Natural killer cell (primary cell): ENCODE measurements around the gene DUSP9. TPM values are rescaled to one million over a fixed set of nuclear protein-coding genes. Genes with fewer than 3 reads are reported as not detected.
A peak's percentile ranks its signal among the peaks of the same experiment; 100 is the strongest.

Source experiments
- ATAC-seq, 3 donors: fragments of 150-1000 bp in 2 of 3; fragments of 200-7000 bp in 1 of 3; cut with Tn5 transposase; 1 replicate in 1 of 3; 2 replicates in 2 of 3; pipeline ENCODE4 v1.10.0; 2021; ENCODE audit warnings: mild to moderate bottlenecking in 2 of 3, moderate library complexity in 2 of 3
- DNase-seq, 2 donors: peaks; one replicate each; pipeline versions ENCODE4 v3.0.0 to v3.0.0-alpha.2; 2013 to 2021; ENCODE audit warnings: mixed read lengths in 1 of 2
- H3K27ac ChIP-seq: one replicate; pipeline ENCODE4 v1.5.1; 2013; ENCODE audit warnings: mild to moderate bottlenecking, low read length
- H3K27me3 ChIP-seq: one replicate; pipeline ENCODE4 v1.6.1; 2013; ENCODE audit warnings: low read length; ENCODE audit not compliant: control insufficient read depth, insufficient read depth
- H3K36me3 ChIP-seq: one replicate; pipeline ENCODE4 v1.6.1; 2013; ENCODE audit warnings: low read length; ENCODE audit not compliant: control insufficient read depth, insufficient read depth
- H3K4me1 ChIP-seq: one replicate; pipeline ENCODE4 v1.6.1; 2013; ENCODE audit warnings: low read length; ENCODE audit not compliant: control insufficient read depth, insufficient read depth
- H3K4me3 ChIP-seq: one replicate; pipeline ENCODE4 v1.5.1; 2013; ENCODE audit warnings: low read length
- H3K9me3 ChIP-seq: one replicate; pipeline ENCODE4 v1.6.1; 2013; ENCODE audit warnings: low read length; ENCODE audit not compliant: control insufficient read depth, insufficient read depth
- H3K27ac Mint-ChIP-seq, 2 donors: one replicate each; pipeline ENCODE4 v1.8.0; 2022; ENCODE audit warnings: mild to moderate bottlenecking in 2 of 2, mixed read lengths in 2 of 2, moderate library complexity in 1 of 2
- H3K27me3 Mint-ChIP-seq, 2 donors: one replicate each; pipeline ENCODE4 v1.8.0; 2022; ENCODE audit warnings: low read depth in 2 of 2, mixed read lengths in 2 of 2
- H3K36me3 Mint-ChIP-seq: one replicate; pipeline ENCODE4 v1.8.0; 2022; ENCODE audit warnings: mixed read lengths
- H3K4me1 Mint-ChIP-seq, 2 donors: one replicate each; pipeline ENCODE4 v1.8.0; 2022; ENCODE audit warnings: mixed read lengths in 2 of 2
- H3K4me3 Mint-ChIP-seq: one replicate; pipeline ENCODE4 v1.8.0; 2022; ENCODE audit warnings: mild to moderate bottlenecking, moderate library complexity, mixed read lengths
- H3K9me3 Mint-ChIP-seq, 2 donors: one replicate each; pipeline ENCODE4 v1.8.0; 2022; ENCODE audit warnings: mixed read lengths in 2 of 2
- WGBS: methylation state at CpG from one replicate; pipeline ENCODE4 v1.1.7; 2013; ENCODE audit warnings: missing lambda C conversion rate; ENCODE audit not compliant: insufficient coverage; 5-methylcytosine and 5-hydroxymethylcytosine counted together
- intact Hi-C: fragments of 100-400 bp; cut with micrococcal nuclease; formaldehyde crosslinking; loops from one replicate; pipeline ENCODE4 v1.14.2; 2022
- total RNA-seq, 4 donors: library from RNA; stranded (reverse); fragments of 120-200 nt in 1 of 4; gene quantifications; one replicate each; pipeline versions ENCODE4 v1.2.3 to v1.2.4, GENCODE V29; 2013 to 2022
- TF ChIP-seq, protein P1 (sequence below): fragments of 200-600 bp; IDR thresholded peaks from one replicate; pipeline ENCODE4 v1.8.0; 2022; ENCODE audit warnings: antibody characterized with exemption

The DUSP9 gene
- total RNA-seq, 3 donors from 2014 or later (not counting 1 experiment from before 2014, with no cell fraction given) = not detected

DNA sequence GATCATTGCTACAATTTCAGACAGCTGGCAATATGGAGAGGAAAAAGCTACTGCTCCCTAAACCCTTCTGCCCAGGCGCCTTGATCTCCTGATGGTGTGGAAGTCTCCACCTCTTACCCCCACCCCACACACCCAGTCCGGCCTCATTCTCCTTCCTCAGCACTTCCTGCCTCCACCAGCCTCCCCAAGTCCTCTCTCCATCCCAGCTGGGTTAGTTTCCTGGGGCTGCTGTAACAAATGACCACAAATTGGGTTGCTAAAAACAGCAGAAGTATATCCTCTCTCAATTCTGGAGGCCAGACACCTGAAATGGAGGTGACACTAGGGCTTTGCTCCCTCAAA, 47.0 kb upstream of the DUSP9 start:
- Mint-ChIP-seq H3K27me3 (peaks cover 0 to 7% of the 10 kb centered on the region in 2 donors), H3K4me3 (peak overlapping the region; percentile 81), H3K9me3 (no peaks in the 10 kb centered on the region), H3K36me3 (no peaks in the 10 kb centered on the region), H3K4me1 (peaks cover 18 to 53% of the 10 kb centered on the region in 2 donors), H3K27ac (peak overlapping the region; percentile 41 to 62)
- intact Hi-C loops = no loop called here
- H3K4me1 ChIP-seq = peaks cover 33% of the 10 kb centered on the region
- TF ChIP-seq, protein P1, sequence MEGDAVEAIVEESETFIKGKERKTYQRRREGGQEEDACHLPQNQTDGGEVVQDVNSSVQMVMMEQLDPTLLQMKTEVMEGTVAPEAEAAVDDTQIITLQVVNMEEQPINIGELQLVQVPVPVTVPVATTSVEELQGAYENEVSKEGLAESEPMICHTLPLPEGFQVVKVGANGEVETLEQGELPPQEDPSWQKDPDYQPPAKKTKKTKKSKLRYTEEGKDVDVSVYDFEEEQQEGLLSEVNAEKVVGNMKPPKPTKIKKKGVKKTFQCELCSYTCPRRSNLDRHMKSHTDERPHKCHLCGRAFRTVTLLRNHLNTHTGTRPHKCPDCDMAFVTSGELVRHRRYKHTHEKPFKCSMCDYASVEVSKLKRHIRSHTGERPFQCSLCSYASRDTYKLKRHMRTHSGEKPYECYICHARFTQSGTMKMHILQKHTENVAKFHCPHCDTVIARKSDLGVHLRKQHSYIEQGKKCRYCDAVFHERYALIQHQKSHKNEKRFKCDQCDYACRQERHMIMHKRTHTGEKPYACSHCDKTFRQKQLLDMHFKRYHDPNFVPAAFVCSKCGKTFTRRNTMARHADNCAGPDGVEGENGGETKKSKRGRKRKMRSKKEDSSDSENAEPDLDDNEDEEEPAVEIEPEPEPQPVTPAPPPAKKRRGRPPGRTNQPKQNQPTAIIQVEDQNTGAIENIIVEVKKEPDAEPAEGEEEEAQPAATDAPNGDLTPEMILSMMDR = no peak
- H3K36me3 ChIP-seq = no peaks in the 10 kb centered on the region
- no peak overlapping the region for H3K27ac ChIP-seq
- H3K9me3 ChIP-seq = no peaks in the 10 kb centered on the region
- DNase-seq (peak in 1 of 2 donors; percentile 23), ATAC-seq (no peak)
- WGBS = 17% methylated on average over 2 of the region's 2 CpGs
- peak overlapping the region; percentile 74 for H3K4me3 ChIP-seq
- no peaks in the 10 kb centered on the region for H3K27me3 ChIP-seq

- TF ChIP-seq, protein P1 = no peak
- H3K27ac Mint-ChIP-seq = no peak overlapping the region
- Histone ChIP-seq H3K27me3 (no peaks in the 10 kb centered on the region), H3K27ac (no peak overlapping the region), H3K4me3 (no peak overlapping the region), H3K9me3 (no peaks in the 10 kb centered on the region), H3K4me1 (peaks cover 32% of the 10 kb centered on the region), H3K36me3 (no peaks in the 10 kb centered on the region)
- H3K27me3 Mint-ChIP-seq = peaks cover 0 to 12% of the 10 kb centered on the region in 2 donors
- peaks cover 18 to 48% of the 10 kb centered on the region in 2 donors for H3K4me1 Mint-ChIP-seq
- no peak for ATAC-seq
- H3K36me3 Mint-ChIP-seq = no peaks in the 10 kb centered on the region
- H3K9me3 Mint-ChIP-seq = no peaks in the 10 kb centered on the region
- 74% methylated on average over 7 of the region's 7 CpGs for WGBS
- intact Hi-C loops = no loop called here
- no peak for DNase-seq
- no peak overlapping the region for H3K4me3 Mint-ChIP-seq
Observed at GRCh38 chrX:153600921-153601320, 46.1 kb upstream of the DUSP9 start.

- Mint-ChIP-seq H3K27ac (no peak overlapping the region), H3K4me1 (peaks cover 13 to 43% of the 10 kb centered on the region in 2 donors), H3K27me3 (peaks cover 0 to 18% of the 10 kb centered on the region in 2 donors), H3K36me3 (no peaks in the 10 kb centered on the region), H3K9me3 (no peaks in the 10 kb centered on the region), H3K4me3 (peak overlapping the region; percentile 50)
- Histone ChIP-seq H3K9me3 (no peaks in the 10 kb centered on the region), H3K36me3 (no peaks in the 10 kb centered on the region), H3K4me3 (no peak overlapping the region), H3K27ac (no peak overlapping the region), H3K27me3 (no peaks in the 10 kb centered on the region), H3K4me1 (peaks cover 28% of the 10 kb centered on the region)
- over 99% methylated on average over 8 of the region's 12 CpGs for WGBS
- intact Hi-C loops = no loop called here
- TF ChIP-seq, protein P1 = no peak
- DNase-seq (no peak), ATAC-seq (no peak)
Observed at GRCh38 chrX:153601511-153602110, 45.4 kb upstream of the DUSP9 start.

- 98% methylated on average over 3 of the region's 3 CpGs for WGBS
- H3K4me1 ChIP-seq = peaks cover 24% of the 10 kb centered on the region
- Mint-ChIP-seq H3K4me1 (peaks cover 13 to 33% of the 10 kb centered on the region in 2 donors), H3K9me3 (no peaks in the 10 kb centered on the region), H3K36me3 (no peaks in the 10 kb centered on the region), H3K27ac (no peak overlapping the region), H3K4me3 (no peak overlapping the region), H3K27me3 (peaks cover 0 to 25% of the 10 kb centered on the region in 2 donors)
- H3K4me3 ChIP-seq = no peak overlapping the region
- no peak overlapping the region for H3K27ac ChIP-seq
- ATAC-seq = no peak
- intact Hi-C loops = no loop called here
- H3K27me3 ChIP-seq = no peaks in the 10 kb centered on the region
- H3K9me3 ChIP-seq = no peaks in the 10 kb centered on the region
- TF ChIP-seq, protein P1 = no peak
- no peaks in the 10 kb centered on the region for H3K36me3 ChIP-seq
- no peak for DNase-seq
Observed at GRCh38 chrX:153602601-153603000, 44.4 kb upstream of the DUSP9 start.
